K562 (cell line): ENCODE measurements around the gene PRKAG1. TPM values are rescaled to one million over a fixed set of nuclear protein-coding genes. Genes with fewer than 3 reads are reported as not detected.

ENCODE experiments used
- ATF2 ChIP-seq: sonication (generic); formaldehyde crosslinking; IDR thresholded peaks from 2 replicates; pipeline ENCODE4 v1.8.1; 2022; ENCODE audit warnings: missing genetic modification reagents
- BCLAF1 ChIP-seq, 2 experiments: fragments of 450-650 bp in 1 of 2; IDR thresholded peaks; 2 replicates each; pipeline ENCODE4 v1.6.1; 2011 to 2017; ENCODE audit warnings: low read depth in 2 of 2, antibody characterized with exemption in 1 of 2, borderline replicate concordance in 1 of 2, low read length in 1 of 2, mild to moderate bottlenecking in 1 of 2, mixed read lengths in 1 of 2; ENCODE audit not compliant: control insufficient read depth in 1 of 2
- IFI16 ChIP-seq: fragments of 250-450 bp; sonication (Bioruptor Pico); IDR thresholded peaks from 2 replicates; pipeline ENCODE4 v2.1.2; 2022; ENCODE audit warnings: mild to moderate bottlenecking, inconsistent platforms
- MYNN ChIP-seq, 2 experiments: sonication (generic); formaldehyde crosslinking in 1 of 2; IDR thresholded peaks; 2 replicates each; pipeline versions ENCODE4 v1.5.0 to v1.6.1; 2016 to 2020; ENCODE audit warnings: antibody characterized with exemption in 1 of 2, missing genetic modification reagents in 1 of 2
- NCOA6 ChIP-seq: fragments of 450-650 bp; IDR thresholded peaks from 2 replicates; pipeline ENCODE4 v1.6.1; 2017; ENCODE audit warnings: mild to moderate bottlenecking
- POLR2AphosphoS5 ChIP-seq: IDR thresholded peaks from 2 replicates; pipeline ENCODE4 v1.6.1; 2011; ENCODE audit warnings: mild to moderate bottlenecking, low read depth, low read length, moderate library complexity; ENCODE audit not compliant: control insufficient read depth, insufficient read depth
- POLR3A ChIP-seq: IDR thresholded peaks from 2 replicates; pipeline ENCODE4 v1.6.1; 2011; ENCODE audit warnings: borderline replicate concordance, mild to moderate bottlenecking, moderate library complexity; ENCODE audit not compliant: insufficient read length, insufficient read depth; ENCODE audit errors: extremely low read depth
- TAF1 ChIP-seq: IDR thresholded peaks from 2 replicates; pipeline ENCODE4 v1.6.1; 2011; ENCODE audit warnings: mild to moderate bottlenecking, low read length, moderate library complexity; ENCODE audit not compliant: insufficient read depth, control insufficient read depth, severe bottlenecking; ENCODE audit errors: extremely low read depth
- ZNF263 ChIP-seq: sonication (generic); formaldehyde crosslinking; IDR thresholded peaks from 2 replicates; pipeline ENCODE4 v1.8.0; 2022; ENCODE audit warnings: mild to moderate bottlenecking, missing genetic modification reagents, borderline replicate concordance
- ZNF384 ChIP-seq: IDR thresholded peaks from 2 replicates; pipeline ENCODE4 v1.6.1; 2012; ENCODE audit warnings: low read depth, low read length, improper control_type of control experiment
- ZNF408 ChIP-seq: fragments of 250-450 bp; sonication (Bioruptor Pico); IDR thresholded peaks from 2 replicates; pipeline ENCODE4 v1.4.0; 2020; ENCODE audit warnings: low read depth, mild to moderate bottlenecking, moderate library complexity
- ZNF507 ChIP-seq: conservative IDR thresholded peaks from 2 replicates; pipeline ENCODE4 v1.6.1; 2017; ENCODE audit warnings: missing genetic modification characterization, missing compliant biosample characterization
- ZNF830 ChIP-seq: fragments of 250-450 bp; sonication (Bioruptor Pico); IDR thresholded peaks from 2 replicates; pipeline ENCODE4 v1.5.0; 2021; ENCODE audit warnings: mild to moderate bottlenecking
- polyA plus RNA-seq, 8 experiments: library from polyadenylated mRNA; depleted of rRNA in 4 of 8; stranded (reverse) in 5 of 8; unstranded in 3 of 8; fragments of >200 nt; fragmentation: Nextera tagmentation in 2 of 8; fragmentation: Illumina TruSeq in 1 of 8; extraction: Ambion mirVana in 2 of 8; extraction: Trizol in 1 of 8; gene quantifications; 2 replicates each; pipeline versions ENCODE4 v1.2.1 to v1.2.3, GENCODE V29; 2011 to 2014; ENCODE audit warnings: inconsistent platforms in 1 of 8, missing spikeins in 1 of 8
- total RNA-seq, 7 experiments: library from RNA; depleted of rRNA in 6 of 7; stranded (reverse); fragments of >200 nt in 6 of 7; fragmentation: Illumina TruSeq in 2 of 7; extraction: Trizol in 2 of 7; gene quantifications; 2 replicates each; pipeline versions ENCODE4 v1.2.1 to v1.2.3, GENCODE V29; 2011 to 2021; ENCODE audit warnings: low replicate concordance in 1 of 7
- TF ChIP-seq, protein P1 (sequence below): fragments of 250-450 bp; sonication (Bioruptor Pico); IDR thresholded peaks from 2 replicates; pipeline ENCODE4 v1.8.0; 2021; ENCODE audit warnings: borderline replicate concordance, mild to moderate bottlenecking, moderate library complexity; ENCODE audit not compliant: poor library complexity, severe bottlenecking
- TF ChIP-seq, protein P2 (sequence below): fragments of 450-650 bp; IDR thresholded peaks from 2 replicates; pipeline ENCODE4 v1.6.1; 2016; ENCODE audit warnings: mild to moderate bottlenecking

Gene PRKAG1
- total and polyA plus RNA-seq, 9 of the 15 experiments (the other 6 are each of a cell fraction or from before 2014, with no cell fraction given): 51.1 to 126 (median 79.1) TPM

DNA sequence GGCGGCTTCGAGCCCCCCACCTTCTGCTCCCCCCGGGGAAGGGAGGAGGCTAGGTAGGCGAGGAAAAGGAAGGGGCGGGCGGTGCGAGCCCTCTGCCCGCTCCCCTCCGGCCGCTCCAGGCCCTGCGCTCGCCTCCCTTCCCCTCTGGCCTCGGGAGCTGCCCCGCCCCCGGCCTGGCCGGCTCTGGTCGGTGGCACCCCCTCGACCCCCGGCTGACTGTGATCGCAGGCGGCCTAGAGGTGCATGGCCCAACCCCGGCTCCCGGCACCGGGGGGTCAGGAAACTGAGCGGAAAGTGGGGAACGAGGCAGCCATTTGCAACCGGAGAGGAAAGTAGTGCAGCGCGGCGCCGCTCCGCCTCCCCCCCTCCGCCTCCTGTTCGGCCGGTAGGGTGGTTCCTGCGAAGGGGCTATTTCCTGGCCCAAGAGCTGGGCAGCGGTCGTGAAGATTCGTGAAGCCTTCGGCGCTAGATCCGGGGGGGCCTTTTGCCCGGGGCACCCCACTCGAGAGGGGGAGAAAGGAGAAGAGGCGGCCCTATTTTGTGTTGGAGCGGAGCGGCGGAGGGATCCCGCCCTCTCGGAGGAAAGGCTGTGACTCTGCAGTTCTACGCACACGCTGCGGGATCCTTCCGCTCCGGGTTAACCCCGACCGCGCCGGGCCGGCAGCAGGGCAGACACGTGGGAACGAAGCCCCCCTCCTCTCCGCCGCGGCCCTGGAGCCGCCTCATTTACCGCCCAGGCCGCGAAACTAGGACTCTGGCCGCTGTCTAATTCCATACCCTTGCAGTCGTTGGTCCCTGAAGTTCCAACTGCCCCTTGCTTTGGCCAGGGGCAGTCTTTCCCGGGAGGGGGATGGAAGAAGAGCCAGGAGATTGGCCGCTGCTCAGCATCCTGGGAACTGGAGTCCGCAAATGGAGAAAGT, 41.9 kb upstream of the PRKAG1 start, which contains the start of gene KMT2D (continued):
- TF ChIP-seq ZNF830 (CRISPR knock-in tag) (peak; percentile 54; the same call in 1 of the 2 replicates), ZNF408 (CRISPR knock-in tag) (no peak), ZNF384 (no peak), ZNF263 (CRISPR knock-in tag) (peak; percentile 57; the same call in 1 of the 2 replicates), IFI16 (no peak), POLR2AphosphoS5 (peak; percentile 81), MYNN (IDR thresholded peaks at IDR 0.05) (peak; percentile 58), MYNN (CRISPR knock-in tag; IDR thresholded peaks at IDR 0.05) (no peak), BCLAF1 (IDR thresholded peaks at IDR 0.05; ENCODE audit: borderline replicate concordance in 1 of 2, control insufficient read depth in 1 of 2, low read depth in 2 of 2, low read length in 1 of 2) (no peak), NCOA6 (no peak), ATF2 (CRISPR knock-in tag) (no peak), ZNF507 (no peak), TAF1 (peak; percentile 97), POLR3A (no peak)
- TF ChIP-seq, protein P1, sequence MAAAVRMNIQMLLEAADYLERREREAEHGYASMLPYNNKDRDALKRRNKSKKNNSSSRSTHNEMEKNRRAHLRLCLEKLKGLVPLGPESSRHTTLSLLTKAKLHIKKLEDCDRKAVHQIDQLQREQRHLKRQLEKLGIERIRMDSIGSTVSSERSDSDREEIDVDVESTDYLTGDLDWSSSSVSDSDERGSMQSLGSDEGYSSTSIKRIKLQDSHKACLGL (CRISPR knock-in tag): peak; percentile 83
- TF ChIP-seq, protein P2, sequence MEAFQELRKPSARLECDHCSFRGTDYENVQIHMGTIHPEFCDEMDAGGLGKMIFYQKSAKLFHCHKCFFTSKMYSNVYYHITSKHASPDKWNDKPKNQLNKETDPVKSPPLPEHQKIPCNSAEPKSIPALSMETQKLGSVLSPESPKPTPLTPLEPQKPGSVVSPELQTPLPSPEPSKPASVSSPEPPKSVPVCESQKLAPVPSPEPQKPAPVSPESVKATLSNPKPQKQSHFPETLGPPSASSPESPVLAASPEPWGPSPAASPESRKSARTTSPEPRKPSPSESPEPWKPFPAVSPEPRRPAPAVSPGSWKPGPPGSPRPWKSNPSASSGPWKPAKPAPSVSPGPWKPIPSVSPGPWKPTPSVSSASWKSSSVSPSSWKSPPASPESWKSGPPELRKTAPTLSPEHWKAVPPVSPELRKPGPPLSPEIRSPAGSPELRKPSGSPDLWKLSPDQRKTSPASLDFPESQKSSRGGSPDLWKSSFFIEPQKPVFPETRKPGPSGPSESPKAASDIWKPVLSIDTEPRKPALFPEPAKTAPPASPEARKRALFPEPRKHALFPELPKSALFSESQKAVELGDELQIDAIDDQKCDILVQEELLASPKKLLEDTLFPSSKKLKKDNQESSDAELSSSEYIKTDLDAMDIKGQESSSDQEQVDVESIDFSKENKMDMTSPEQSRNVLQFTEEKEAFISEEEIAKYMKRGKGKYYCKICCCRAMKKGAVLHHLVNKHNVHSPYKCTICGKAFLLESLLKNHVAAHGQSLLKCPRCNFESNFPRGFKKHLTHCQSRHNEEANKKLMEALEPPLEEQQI: peak; percentile 42; the same call in 1 of the 2 replicates
